Osteocyte (in vitro differentiated cells): Measurements from ENCODE around the gene LPIN1. TPM values are rescaled to one million over a fixed set of nuclear protein-coding genes. Genes with fewer than 3 reads are reported as not detected.

Experiments used
- DNase-seq: peaks from one replicate; pipeline ENCODE4 v3.0.0; 2021; ENCODE audit warnings: mixed read lengths; ENCODE audit not compliant: unreplicated experiment; ENCODE audit errors: extremely low spot score
- H3K27ac Mint-ChIP-seq: one replicate; pipeline ENCODE4 v1.8.0; 2021; ENCODE audit warnings: mild to moderate bottlenecking, mixed read lengths; ENCODE audit not compliant: unreplicated experiment
- H3K27me3 Mint-ChIP-seq: one replicate; pipeline ENCODE4 v1.8.0; 2021; ENCODE audit warnings: mixed read lengths; ENCODE audit not compliant: unreplicated experiment
- H3K36me3 Mint-ChIP-seq: one replicate; pipeline ENCODE4 v1.8.0; 2021; ENCODE audit warnings: mixed read lengths; ENCODE audit not compliant: unreplicated experiment
- H3K4me1 Mint-ChIP-seq: one replicate; pipeline ENCODE4 v1.8.0; 2021; ENCODE audit warnings: mixed read lengths; ENCODE audit not compliant: unreplicated experiment
- H3K4me3 Mint-ChIP-seq: one replicate; pipeline ENCODE4 v1.8.0; 2021; ENCODE audit warnings: mild to moderate bottlenecking, moderate library complexity, mixed read lengths; ENCODE audit not compliant: unreplicated experiment
- H3K9me3 Mint-ChIP-seq: one replicate; pipeline ENCODE4 v1.8.0; 2021; ENCODE audit warnings: mixed read lengths; ENCODE audit not compliant: unreplicated experiment
- total RNA-seq: library from RNA; stranded (reverse); gene quantifications from 2 replicates; pipeline ENCODE4 v1.2.1, GENCODE V29; 2021
- TF ChIP-seq, protein P1 (sequence below): fragments of 200-600 bp; sonication (generic); IDR thresholded peaks from 2 replicates; pipeline ENCODE4 v1.5.0; 2021; ENCODE audit warnings: antibody characterized with exemption, mild to moderate bottlenecking, moderate library complexity

Gene LPIN1
- total RNA-seq, 1 donor from 2014 or later, result 26.7 TPM

DNA sequence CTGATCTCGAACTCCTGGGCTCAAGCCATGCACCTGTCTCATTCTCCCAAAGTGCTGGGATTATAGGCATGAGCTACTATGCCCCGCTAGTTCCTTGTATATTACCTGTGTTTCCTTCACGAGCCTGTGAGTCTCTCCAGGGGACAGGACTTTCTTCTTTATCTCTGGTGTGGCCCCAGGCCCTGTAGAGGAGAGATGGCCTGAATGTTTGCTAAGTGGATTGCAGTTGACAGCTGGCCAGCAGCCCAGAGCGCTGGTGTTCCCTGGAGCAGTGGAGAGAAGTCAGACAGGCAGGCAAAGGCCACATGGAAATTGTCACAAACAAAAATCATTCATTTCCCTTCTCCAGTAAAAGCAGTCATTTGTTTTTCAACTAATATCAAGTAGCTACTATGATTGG is 17.9 kb downstream of the LPIN1 start:
- peaks cover 34% of the 10 kb centered on the region for H3K36me3 Mint-ChIP-seq
- no peaks in the 10 kb centered on the region for H3K9me3 Mint-ChIP-seq
- TF ChIP-seq, protein P1, sequence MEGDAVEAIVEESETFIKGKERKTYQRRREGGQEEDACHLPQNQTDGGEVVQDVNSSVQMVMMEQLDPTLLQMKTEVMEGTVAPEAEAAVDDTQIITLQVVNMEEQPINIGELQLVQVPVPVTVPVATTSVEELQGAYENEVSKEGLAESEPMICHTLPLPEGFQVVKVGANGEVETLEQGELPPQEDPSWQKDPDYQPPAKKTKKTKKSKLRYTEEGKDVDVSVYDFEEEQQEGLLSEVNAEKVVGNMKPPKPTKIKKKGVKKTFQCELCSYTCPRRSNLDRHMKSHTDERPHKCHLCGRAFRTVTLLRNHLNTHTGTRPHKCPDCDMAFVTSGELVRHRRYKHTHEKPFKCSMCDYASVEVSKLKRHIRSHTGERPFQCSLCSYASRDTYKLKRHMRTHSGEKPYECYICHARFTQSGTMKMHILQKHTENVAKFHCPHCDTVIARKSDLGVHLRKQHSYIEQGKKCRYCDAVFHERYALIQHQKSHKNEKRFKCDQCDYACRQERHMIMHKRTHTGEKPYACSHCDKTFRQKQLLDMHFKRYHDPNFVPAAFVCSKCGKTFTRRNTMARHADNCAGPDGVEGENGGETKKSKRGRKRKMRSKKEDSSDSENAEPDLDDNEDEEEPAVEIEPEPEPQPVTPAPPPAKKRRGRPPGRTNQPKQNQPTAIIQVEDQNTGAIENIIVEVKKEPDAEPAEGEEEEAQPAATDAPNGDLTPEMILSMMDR, result no peak
- H3K27me3 Mint-ChIP-seq, result no peaks in the 10 kb centered on the region
- DNase-seq, result no peak
- H3K4me1 Mint-ChIP-seq, result peaks cover 6% of the 10 kb centered on the region
- H3K27ac Mint-ChIP-seq, result no peak overlapping the region
- no peak overlapping the region for H3K4me3 Mint-ChIP-seq

DNA sequence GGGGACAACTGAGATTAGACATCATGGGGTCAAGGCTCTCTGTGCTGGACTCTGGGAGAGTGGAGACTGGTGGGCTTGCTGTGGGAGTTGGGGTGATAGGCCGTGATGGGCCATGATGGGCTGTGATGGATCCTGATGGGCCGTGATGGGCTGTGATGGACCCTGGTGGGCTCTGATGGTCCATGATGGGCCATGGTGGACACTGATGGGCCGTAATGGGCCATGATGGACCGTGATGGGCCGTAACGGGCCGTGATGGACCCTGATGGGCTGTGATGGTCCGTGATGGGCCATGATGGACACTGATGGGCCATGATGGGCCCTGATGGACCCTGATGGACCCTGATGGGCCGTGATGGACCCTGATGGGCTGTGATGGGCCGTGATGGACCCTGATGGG is 18.5 kb downstream of the LPIN1 start:
- TF ChIP-seq, protein P1, result no peak
- H3K4me3 Mint-ChIP-seq, result no peak overlapping the region
- H3K9me3 Mint-ChIP-seq, result no peaks in the 10 kb centered on the region
- no peak for DNase-seq
- no peaks in the 10 kb centered on the region for H3K27me3 Mint-ChIP-seq
- H3K36me3 Mint-ChIP-seq, result peaks cover 34% of the 10 kb centered on the region
- peaks cover 6% of the 10 kb centered on the region for H3K4me1 Mint-ChIP-seq
- no peak overlapping the region for H3K27ac Mint-ChIP-seq

DNA sequence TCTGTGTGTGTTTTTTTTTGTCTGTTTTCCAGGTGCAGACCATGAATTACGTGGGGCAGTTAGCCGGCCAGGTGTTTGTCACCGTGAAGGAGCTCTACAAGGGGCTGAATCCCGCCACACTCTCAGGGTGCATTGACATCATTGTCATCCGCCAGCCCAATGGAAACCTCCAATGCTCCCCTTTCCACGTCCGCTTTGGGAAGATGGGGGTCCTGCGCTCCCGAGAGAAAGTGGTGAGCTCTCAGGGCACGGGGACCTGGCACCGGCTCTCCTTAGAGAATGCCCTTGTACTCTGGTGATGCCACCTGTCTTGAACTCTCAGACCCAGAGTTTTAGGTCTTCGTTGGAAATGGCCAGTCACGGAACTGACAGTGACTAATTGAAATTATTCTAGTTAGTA is 19.1 kb downstream of the LPIN1 start:
- Mint-ChIP-seq H3K27me3 (no peaks in the 10 kb centered on the region), H3K27ac (no peak overlapping the region), H3K9me3 (no peaks in the 10 kb centered on the region), H3K36me3 (peaks cover 34% of the 10 kb centered on the region), H3K4me1 (peaks cover 6% of the 10 kb centered on the region), H3K4me3 (no peak overlapping the region)
- TF ChIP-seq, protein P1, result no peak
- DNase-seq, result no peak

DNA sequence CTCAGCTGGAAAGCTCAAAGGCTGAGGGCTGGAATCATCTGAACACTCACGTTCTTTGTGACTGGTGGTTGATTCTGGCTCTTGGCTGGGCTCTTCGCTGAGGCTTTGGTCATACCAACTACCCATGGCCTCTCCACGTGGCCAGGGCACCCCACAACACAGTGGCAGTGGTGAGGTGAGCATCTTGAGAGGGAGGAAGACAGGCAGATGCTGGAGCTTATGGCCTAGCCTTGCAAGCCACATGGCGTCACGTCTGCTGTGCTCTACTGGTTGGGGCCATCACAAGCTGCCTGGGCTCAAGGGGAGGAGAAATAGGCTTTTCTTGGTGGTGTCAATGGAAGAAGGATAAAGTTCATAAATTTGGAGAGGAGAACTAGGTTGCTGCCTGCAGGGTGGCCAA is 19.6 kb downstream of the LPIN1 start:
- no peak for DNase-seq
- Mint-ChIP-seq H3K9me3 (no peaks in the 10 kb centered on the region), H3K4me1 (peaks cover 6% of the 10 kb centered on the region), H3K27me3 (no peaks in the 10 kb centered on the region), H3K27ac (no peak overlapping the region), H3K36me3 (peaks cover 36% of the 10 kb centered on the region), H3K4me3 (no peak overlapping the region)
- TF ChIP-seq, protein P1, result no peak

DNA sequence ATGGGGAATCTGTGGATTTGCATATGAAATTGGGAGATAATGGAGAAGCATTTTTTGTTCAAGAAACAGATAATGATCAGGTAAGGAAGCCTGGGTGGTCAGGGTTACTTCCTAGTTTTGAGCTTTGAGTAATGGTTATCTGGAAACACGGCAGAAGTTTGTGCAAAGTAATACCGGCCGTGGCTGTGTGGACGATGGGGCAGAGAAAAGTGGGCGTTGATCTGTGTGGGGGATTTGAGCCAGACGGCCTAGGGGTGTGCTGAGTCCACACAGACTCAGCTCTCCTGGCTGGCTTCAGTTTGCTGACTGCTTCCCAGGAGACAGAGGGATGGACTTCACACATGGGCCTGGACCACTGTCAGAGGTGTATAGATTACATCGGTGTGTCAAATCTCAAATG is 21.3 kb downstream of the LPIN1 start:
- DNase-seq, result no peak
- Mint-ChIP-seq H3K36me3 (peaks cover 48% of the 10 kb centered on the region), H3K4me3 (no peak overlapping the region)

More for the DNA sequence above, 21.3 kb downstream of the LPIN1 start:
- TF ChIP-seq, protein P1, result no peak
- Mint-ChIP-seq H3K27ac (no peak overlapping the region), H3K9me3 (no peaks in the 10 kb centered on the region), H3K27me3 (no peaks in the 10 kb centered on the region), H3K4me1 (peaks cover 6% of the 10 kb centered on the region)
